Ishikawa (cell line): Measurements from ENCODE around the gene PTPRD.

Experiments used
- CEBPB ChIP-seq: IDR thresholded peaks from 2 replicates; pipeline ENCODE4 v1.6.1; 2012
- CREB1 ChIP-seq: IDR thresholded peaks from 2 replicates; pipeline ENCODE4 v1.6.1; 2012; ENCODE audit warnings: low read depth
- EGR1 ChIP-seq: IDR thresholded peaks from 2 replicates; pipeline ENCODE4 v1.6.1; 2012
- EP300 ChIP-seq: IDR thresholded peaks from 2 replicates; pipeline ENCODE4 v1.6.1; 2012; ENCODE audit warnings: borderline replicate concordance
- FOXM1 ChIP-seq: IDR thresholded peaks from 2 replicates; pipeline ENCODE4 v1.6.1; 2012; ENCODE audit warnings: low read depth, borderline replicate concordance
- NFIC ChIP-seq: IDR thresholded peaks from 2 replicates; pipeline ENCODE4 v1.6.1; 2012
- RAD21 ChIP-seq: IDR thresholded peaks from 2 replicates; pipeline ENCODE4 v1.6.1; 2012; ENCODE audit warnings: low read depth
- REST ChIP-seq: IDR thresholded peaks from 2 replicates; pipeline ENCODE4 v1.6.1; 2012; ENCODE audit warnings: low read depth, mild to moderate bottlenecking
- TAF1 ChIP-seq: IDR thresholded peaks from 2 replicates; pipeline ENCODE4 v1.6.1; 2012; ENCODE audit warnings: low read depth, mild to moderate bottlenecking
- TCF12 ChIP-seq: IDR thresholded peaks from 2 replicates; pipeline ENCODE4 v1.6.1; 2012; ENCODE audit warnings: low read depth
- TEAD4 ChIP-seq: IDR thresholded peaks from 2 replicates; pipeline ENCODE4 v1.6.1; 2012
- YY1 ChIP-seq: IDR thresholded peaks from 2 replicates; pipeline ENCODE4 v1.6.1; 2012; ENCODE audit warnings: low read depth
- ZBTB7A ChIP-seq: IDR thresholded peaks from 2 replicates; pipeline ENCODE4 v1.6.1; 2012; ENCODE audit warnings: low read depth
- TF ChIP-seq, protein P1 (sequence below): IDR thresholded peaks from 2 replicates; pipeline ENCODE4 v1.6.1; 2012
- TF ChIP-seq, protein P2 (sequence below): IDR thresholded peaks from 2 replicates; pipeline ENCODE4 v1.6.1; 2012

Gene PTPRD

DNA sequence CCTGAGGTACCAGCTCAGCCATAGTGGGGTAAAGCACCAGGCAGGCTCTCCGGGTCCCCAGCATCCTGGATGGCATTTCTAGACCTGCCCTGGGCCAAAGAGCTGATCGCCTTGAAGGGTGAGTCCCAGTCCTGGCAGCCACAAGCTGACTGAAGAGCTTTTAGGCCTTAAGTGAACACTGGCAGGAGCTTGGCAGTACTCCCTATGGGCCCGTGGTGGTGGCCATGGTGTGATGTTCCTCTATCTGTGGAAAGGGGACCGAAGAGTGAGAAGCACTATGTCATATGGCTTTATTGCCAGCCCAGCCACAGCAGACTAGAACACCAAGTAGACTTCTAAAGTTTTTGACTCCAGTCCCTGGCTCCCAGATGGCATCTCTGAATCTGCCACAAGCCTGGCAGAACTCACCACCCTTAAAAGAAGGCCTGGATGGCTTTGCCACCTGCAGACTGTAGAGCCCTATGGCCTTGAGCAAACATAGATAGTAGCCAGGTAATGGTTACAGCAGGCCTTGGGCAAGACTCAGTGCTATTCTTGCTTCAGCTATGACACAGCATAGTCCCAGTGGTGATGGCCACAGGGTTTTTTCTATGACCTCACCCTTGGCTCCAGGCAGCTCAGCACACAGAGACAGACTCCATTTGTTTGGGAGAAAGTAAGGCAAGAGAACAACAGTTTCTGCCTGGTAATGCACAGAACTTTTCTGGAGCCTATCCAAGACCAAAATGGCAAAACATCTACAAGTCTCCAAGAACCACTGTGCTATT lies 2011.7 kb downstream of the PTPRD start:
- TF ChIP-seq CREB1 (no peak), NFIC (no peak), FOXM1 (no peak), REST (no peak), CEBPB (no peak)
- TF ChIP-seq, protein P1, sequence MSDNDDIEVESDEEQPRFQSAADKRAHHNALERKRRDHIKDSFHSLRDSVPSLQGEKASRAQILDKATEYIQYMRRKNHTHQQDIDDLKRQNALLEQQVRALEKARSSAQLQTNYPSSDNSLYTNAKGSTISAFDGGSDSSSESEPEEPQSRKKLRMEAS, result no peak
- TF ChIP-seq, protein P2, sequence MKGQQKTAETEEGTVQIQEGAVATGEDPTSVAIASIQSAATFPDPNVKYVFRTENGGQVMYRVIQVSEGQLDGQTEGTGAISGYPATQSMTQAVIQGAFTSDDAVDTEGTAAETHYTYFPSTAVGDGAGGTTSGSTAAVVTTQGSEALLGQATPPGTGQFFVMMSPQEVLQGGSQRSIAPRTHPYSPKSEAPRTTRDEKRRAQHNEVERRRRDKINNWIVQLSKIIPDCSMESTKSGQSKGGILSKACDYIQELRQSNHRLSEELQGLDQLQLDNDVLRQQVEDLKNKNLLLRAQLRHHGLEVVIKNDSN, result no peak

DNA sequence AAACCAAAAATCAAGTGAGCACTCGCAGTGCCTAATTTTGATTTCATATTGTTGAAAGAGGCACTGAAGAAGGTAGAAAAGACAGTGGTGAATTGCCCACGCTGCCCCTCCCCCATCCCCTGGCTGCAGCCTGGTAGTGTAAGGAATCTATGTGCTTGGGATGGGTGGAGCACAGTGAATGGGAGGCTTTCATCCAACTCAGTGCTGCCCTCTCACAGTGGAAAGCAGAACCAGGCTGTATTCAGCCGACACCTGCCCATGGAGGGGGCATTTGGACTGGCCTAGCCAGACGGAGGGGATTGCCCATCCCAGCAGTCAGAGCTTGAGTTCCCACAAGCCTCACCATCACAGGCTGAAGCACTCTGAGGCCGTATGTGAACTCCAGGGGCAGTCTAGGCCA lies 2012.9 kb downstream of the PTPRD start:
- TF ChIP-seq, protein P2, result no peak
- TF ChIP-seq NFIC (no peak), TAF1 (no peak), REST (no peak), TCF12 (no peak), CEBPB (no peak), TEAD4 (no peak), EGR1 (no peak), YY1 (no peak), EP300 (no peak), ZBTB7A (no peak), FOXM1 (no peak), CREB1 (no peak), RAD21 (no peak)
- TF ChIP-seq, protein P1, result no peak

DNA sequence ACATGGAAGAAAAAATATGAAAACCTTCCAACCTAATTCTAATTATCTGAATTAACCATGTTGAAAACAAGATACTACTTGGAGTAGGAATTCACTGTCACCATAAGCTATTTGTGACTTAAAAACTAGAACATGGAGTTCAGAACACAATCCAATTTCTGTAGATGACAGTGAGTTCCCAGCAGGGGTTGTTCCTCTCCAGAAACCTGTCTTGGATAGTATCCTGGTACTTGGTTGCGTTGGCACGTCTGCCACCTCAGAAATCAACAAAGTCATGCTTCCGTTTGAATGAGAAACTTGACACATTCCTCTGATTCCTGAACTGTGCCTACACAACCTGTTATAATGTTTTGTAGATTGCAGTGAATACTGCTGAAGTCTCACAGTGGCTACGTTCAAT lies 2023.3 kb downstream of the PTPRD start:
- no peak for TF ChIP-seq FOXM1
- TF ChIP-seq REST, result no peak
- TF ChIP-seq, protein P2, result no peak

GRCh38 chr9:8585036-8585435 lies 2027.8 kb downstream of the PTPRD start:
- TF ChIP-seq FOXM1 (no peak), ZBTB7A (no peak), CREB1 (no peak), NFIC (no peak), RAD21 (no peak), EGR1 (no peak), EP300 (no peak), TCF12 (no peak), YY1 (no peak), CEBPB (no peak), REST (no peak), TEAD4 (no peak), TAF1 (no peak)
- TF ChIP-seq, protein P1, result no peak
- TF ChIP-seq, protein P2, result no peak
